Neural cell (in vitro differentiated cells): ENCODE data around the gene ADAMTS14. TPM values are rescaled to one million over a fixed set of nuclear protein-coding genes. Genes with fewer than 3 reads are reported as not detected.

ENCODE experiments used
- H2AFZ ChIP-seq: fragments of 200-600, 300-800 bp; sonication (generic), shearing (Covaris generic); 2 replicates; pipeline ENCODE4 v1.6.0; 2014; ENCODE audit warnings: low read depth, mild to moderate bottlenecking, antibody characterized with exemption, low read length, moderate library complexity
- H3F3A ChIP-seq: fragments of 200-600 bp; shearing (Covaris generic); 2 replicates; pipeline ENCODE4 v1.6.1; 2016; ENCODE audit warnings: mild to moderate bottlenecking, moderate library complexity, mixed read lengths, antibody characterized with exemption, low read length; ENCODE audit not compliant: insufficient read depth, poor library complexity, severe bottlenecking
- H3K27ac ChIP-seq: fragments of 200-600, 300-800 bp; sonication (generic), shearing (Covaris generic); 2 replicates; pipeline ENCODE4 v1.5.1; 2014; ENCODE audit warnings: mild to moderate bottlenecking, low read length, moderate library complexity
- H3K27me3 ChIP-seq: fragments of 300-800, 200-600 bp; sonication (generic), shearing (Covaris generic); 2 replicates; pipeline ENCODE4 v1.6.0; 2014; ENCODE audit warnings: mild to moderate bottlenecking, low read depth, low read length, moderate library complexity; ENCODE audit not compliant: insufficient read depth
- H3K36me3 ChIP-seq: fragments of 300-800, 200-600 bp; sonication (generic), shearing (Covaris generic); 2 replicates; pipeline ENCODE4 v1.5.1; 2014; ENCODE audit warnings: mild to moderate bottlenecking, antibody characterized with exemption, low read length, moderate library complexity; ENCODE audit not compliant: insufficient read depth
- H3K4me2 ChIP-seq: fragments of 300-800, 200-600 bp; sonication (generic), shearing (Covaris generic); 2 replicates; pipeline ENCODE4 v1.6.0; 2014; ENCODE audit warnings: mild to moderate bottlenecking, low read length
- H3K4me3 ChIP-seq: fragments of 300-800, 200-600 bp; sonication (generic), shearing (Covaris generic); 2 replicates; pipeline ENCODE4 v1.5.1; 2014; ENCODE audit warnings: mild to moderate bottlenecking, low read length, moderate library complexity
- H3K79me2 ChIP-seq: fragments of 200-600 bp; shearing (Covaris generic); replicated peaks from 2 replicates; pipeline ENCODE4 v1.6.0; 2014; ENCODE audit warnings: mild to moderate bottlenecking, low read length, moderate library complexity; ENCODE audit not compliant: insufficient read depth
- H3K9ac ChIP-seq: fragments of 300-800, 200-600 bp; sonication (generic), shearing (Covaris generic); 2 replicates; pipeline ENCODE4 v1.6.1; 2016; ENCODE audit warnings: mild to moderate bottlenecking, low read length, mixed read lengths
- H3K9me2 ChIP-seq: fragments of 200-600 bp; shearing (Covaris generic); 2 replicates; pipeline ENCODE4 v1.6.1; 2016; ENCODE audit warnings: mild to moderate bottlenecking, low read length, mixed read lengths; ENCODE audit not compliant: insufficient read depth
- H3K9me3 ChIP-seq: fragments of 200-600, 300-800 bp; sonication (generic), shearing (Covaris generic); 2 replicates; pipeline ENCODE4 v1.6.1; 2016; ENCODE audit warnings: mild to moderate bottlenecking, mixed run types, low read length, moderate library complexity, mixed read lengths
- H4K20me1 ChIP-seq: fragments of 200-600 bp; shearing (Covaris generic); 2 replicates; pipeline ENCODE4 v1.6.1; 2016; ENCODE audit warnings: mild to moderate bottlenecking, mixed run types; ENCODE audit not compliant: insufficient read depth
- CTCF ChIP-seq: fragments of 450-650 bp; IDR thresholded peaks from 2 replicates; pipeline ENCODE4 v1.5.1; 2014; ENCODE audit warnings: antibody characterized with exemption, mild to moderate bottlenecking, moderate library complexity; ENCODE audit not compliant: poor library complexity, severe bottlenecking
- EP300 ChIP-seq: fragments of 450-650 bp; conservative IDR thresholded peaks from 2 replicates; pipeline ENCODE4 v1.6.1; 2014; ENCODE audit warnings: antibody characterized with exemption, mild to moderate bottlenecking, moderate library complexity; ENCODE audit not compliant: poor library complexity, severe bottlenecking
- EZH2 ChIP-seq: fragments of 200-600, 300-800 bp; shearing (Covaris generic), sonication (generic); IDR thresholded peaks from 2 replicates; pipeline ENCODE4 v1.6.1; 2014; ENCODE audit warnings: antibody characterized with exemption, low read length, borderline replicate concordance, mild to moderate bottlenecking; ENCODE audit not compliant: insufficient read depth, poor library complexity, severe bottlenecking
- MXI1 ChIP-seq: fragments of 450-650 bp; conservative IDR thresholded peaks from 2 replicates; pipeline ENCODE4 v1.6.1; 2014; ENCODE audit warnings: antibody characterized with exemption, mild to moderate bottlenecking; ENCODE audit not compliant: poor library complexity, severe bottlenecking
- POLR2AphosphoS5 ChIP-seq: IDR thresholded peaks from 2 replicates; pipeline ENCODE4 v1.6.1; 2012
- RAD21 ChIP-seq: fragments of 450-650 bp; conservative IDR thresholded peaks from 2 replicates; pipeline ENCODE4 v1.6.1; 2014; ENCODE audit warnings: antibody characterized with exemption, mild to moderate bottlenecking, moderate library complexity
- REST ChIP-seq: IDR thresholded peaks from 2 replicates; pipeline ENCODE4 v1.6.1; 2012; ENCODE audit warnings: borderline replicate concordance
- SMC3 ChIP-seq: fragments of 450-650 bp; conservative IDR thresholded peaks from 2 replicates; pipeline ENCODE4 v1.6.1; 2014; ENCODE audit warnings: antibody characterized with exemption, mild to moderate bottlenecking, moderate library complexity; ENCODE audit not compliant: poor library complexity
- TAF1 ChIP-seq: IDR thresholded peaks from 2 replicates; pipeline ENCODE4 v1.6.1; 2012; ENCODE audit warnings: low read depth
- polyA plus RNA-seq: library from polyadenylated mRNA; depleted of rRNA; stranded (reverse); fragments of >200 nt; gene quantifications from 2 replicates; pipeline ENCODE4 v1.2.3, GENCODE V29; 2014

The ADAMTS14 gene
- polyA plus RNA-seq, 1 donor from 2014 or later: 0.04 TPM

- Histone ChIP-seq H3K9ac (no peak overlapping the region), H3K9me3 (no peaks in the 10 kb centered on the region), H3F3A (no peaks in the 10 kb centered on the region), H3K4me2 (no peak overlapping the region), H4K20me1 (no peaks in the 10 kb centered on the region), H3K4me3 (no peak overlapping the region), H3K9me2 (no peaks in the 10 kb centered on the region), H3K36me3 (no peaks in the 10 kb centered on the region), H3K27me3 (no peaks in the 10 kb centered on the region), H3K79me2 (no peaks in the 10 kb centered on the region), H2AFZ (no peak overlapping the region), H3K27ac (no peak overlapping the region)
- TF ChIP-seq TAF1 (no peak), MXI1 (no peak), SMC3 (no peak), CTCF (no peak), EZH2 (no peak), REST (no peak), EP300 (no peak), RAD21 (no peak), POLR2AphosphoS5 (no peak)
Measured at GRCh38 chr10:70750156-70750703, 77.9 kb downstream of the ADAMTS14 start.

DNA sequence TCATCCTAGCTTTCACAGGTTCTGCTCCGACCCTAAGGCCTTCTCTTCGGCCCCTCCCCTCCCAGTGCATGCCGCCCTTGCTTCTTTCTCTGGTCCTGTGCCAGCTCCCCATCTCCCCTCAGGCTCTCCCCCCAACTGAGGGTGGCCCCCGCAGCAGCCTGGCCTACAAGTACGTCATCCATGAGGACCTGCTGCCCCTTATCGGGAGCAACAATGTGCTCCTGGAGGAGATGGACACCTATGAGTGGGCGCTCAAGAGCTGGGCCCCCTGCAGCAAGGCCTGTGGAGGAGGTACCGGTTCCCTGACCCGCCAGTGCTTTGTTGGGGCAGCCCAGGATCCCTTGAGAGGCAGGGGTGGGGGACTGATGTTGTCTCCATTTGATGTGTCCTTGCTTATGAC, 79.0 kb downstream of the ADAMTS14 start:
- H3K27me3 ChIP-seq: no peaks in the 10 kb centered on the region

More for the DNA sequence above, 79.0 kb downstream of the ADAMTS14 start:
- no peaks in the 10 kb centered on the region for H3K79me2 ChIP-seq
- no peak overlapping the region for H3K9ac ChIP-seq
- no peaks in the 10 kb centered on the region for H4K20me1 ChIP-seq
- H2AFZ ChIP-seq: no peak overlapping the region
- H3K4me2 ChIP-seq: no peak overlapping the region
- H3K9me2 ChIP-seq: no peaks in the 10 kb centered on the region
- TF ChIP-seq TAF1 (no peak), POLR2AphosphoS5 (no peak), SMC3 (no peak)
- no peaks in the 10 kb centered on the region for H3K9me3 ChIP-seq
- H3K36me3 ChIP-seq: no peaks in the 10 kb centered on the region
- no peaks in the 10 kb centered on the region for H3F3A ChIP-seq
- no peak overlapping the region for H3K4me3 ChIP-seq
- H3K27ac ChIP-seq: no peak overlapping the region
